MCF 10A (cell line): ENCODE measurements around the gene TTC32. TPM values are rescaled to one million over a fixed set of nuclear protein-coding genes. Genes with fewer than 3 reads are reported as not detected.

ENCODE experiments used
- BruUV-seq: library from RNA; stranded (reverse); fragments of 400-500 nt; replicated peaks from 2 replicates; lab custom pipeline; 2021; lab: Mats Ljungman, UMichigan
- CTCF ChIA-PET: fragments of 300-600 bp; sonication (Branson Sonifier 250); formaldehyde crosslinking; extraction: SDS; loops from one replicate; lab custom pipeline; 2021; ENCODE audit warnings: antibody characterized with exemption, inconsistent platforms; lab: Yijun Ruan, JAX
- POLR2A ChIA-PET: fragments of 300-600, 350-650 bp; sonication (Branson Sonifier 250); formaldehyde crosslinking; extraction: SDS; loops from one replicate; lab custom pipeline; 2020; ENCODE audit warnings: antibody characterized with exemption, inconsistent platforms; lab: Yijun Ruan, JAX
- DNase-seq: peaks from one replicate; pipeline ENCODE4 v3.0.0-alpha.2; 2018; ENCODE audit not compliant: unreplicated experiment
- H3K27ac Mint-ChIP-seq: one replicate; pipeline ENCODE4 v1.8.0; 2022; ENCODE audit warnings: mild to moderate bottlenecking, low read depth, mixed read lengths; ENCODE audit not compliant: unreplicated experiment
- H3K27me3 Mint-ChIP-seq: one replicate; pipeline ENCODE4 v1.8.0; 2022; ENCODE audit warnings: mixed read lengths; ENCODE audit not compliant: insufficient read depth, unreplicated experiment
- H3K36me3 Mint-ChIP-seq: one replicate; pipeline ENCODE4 v1.8.0; 2022; ENCODE audit warnings: mild to moderate bottlenecking, moderate library complexity, mixed read lengths; ENCODE audit not compliant: insufficient read depth, unreplicated experiment
- H3K4me1 Mint-ChIP-seq: one replicate; pipeline ENCODE4 v1.8.0; 2022; ENCODE audit warnings: mixed read lengths; ENCODE audit not compliant: insufficient read depth, unreplicated experiment
- H3K4me3 Mint-ChIP-seq: one replicate; pipeline ENCODE4 v1.8.0; 2022; ENCODE audit warnings: mild to moderate bottlenecking, moderate library complexity, mixed read lengths; ENCODE audit not compliant: unreplicated experiment
- H3K9me3 Mint-ChIP-seq: one replicate; pipeline ENCODE4 v1.8.0; 2022; ENCODE audit warnings: mixed read lengths; ENCODE audit not compliant: unreplicated experiment
- CTCF ChIP-seq: fragments of 200-600 bp; IDR thresholded peaks from one replicate; pipeline ENCODE4 v1.8.0; 2022; ENCODE audit warnings: antibody characterized with exemption, mild to moderate bottlenecking; ENCODE audit not compliant: unreplicated experiment
- intact Hi-C: fragments of 100-400 bp; cut with micrococcal nuclease; formaldehyde crosslinking; loops from 2 replicates; pipeline ENCODE4 v1.14.1; 2022
- total RNA-seq: library from RNA; stranded (reverse); gene quantifications from 2 replicates; pipeline ENCODE4 v1.2.3, GENCODE V29; 2022

Gene TTC32
- total RNA-seq, 1 experiment from 2014 or later: 14.1 TPM

- Mint-ChIP-seq H3K4me1 (peaks cover 17% of the 10 kb centered on the region), H3K27ac (peak overlapping the region; percentile 0), H3K36me3 (no peaks in the 10 kb centered on the region), H3K27me3 (no peaks in the 10 kb centered on the region), H3K4me3 (peak overlapping the region; percentile 2), H3K9me3 (no peaks in the 10 kb centered on the region)
- no TSS peak for BruUV-seq
- intact Hi-C loops: no loop called here
- POLR2A ChIA-PET: no interaction called here
- peak; percentile 85 for DNase-seq
- TF ChIP-seq CTCF: no peak
- CTCF ChIA-PET: interaction anchor here (0.6 kb wide), 2 partner anchors 159 to 753 kb away, joined by 3 to 7 read pairs; no protein-coding TSS in a partner anchor
Observed at GRCh38 chr2:19860022-19860421, 41.8 kb downstream of the TTC32 start.

DNA sequence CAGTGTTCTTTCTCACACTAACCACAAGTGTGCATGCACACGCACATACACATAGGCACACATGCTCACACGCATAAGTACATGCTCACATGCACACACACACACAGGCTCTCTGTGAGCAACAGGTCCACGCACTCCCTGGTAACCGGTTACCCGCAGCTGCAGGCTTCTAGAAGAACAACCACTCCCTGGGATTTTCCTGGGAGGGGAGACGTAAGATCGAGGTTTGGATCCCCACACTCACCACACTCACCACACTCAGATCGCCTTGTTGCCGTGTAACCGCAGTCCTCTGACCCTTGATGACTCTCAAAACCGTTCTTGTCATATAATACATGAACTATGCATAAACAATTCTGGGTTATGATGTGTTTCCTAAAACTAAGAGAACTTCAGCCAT is 42.2 kb downstream of the TTC32 start:
- intact Hi-C loops: no loop called here
- Mint-ChIP-seq H3K27ac (no peak overlapping the region), H3K4me3 (no peak overlapping the region), H3K36me3 (no peaks in the 10 kb centered on the region), H3K4me1 (peaks cover 17% of the 10 kb centered on the region), H3K9me3 (no peaks in the 10 kb centered on the region), H3K27me3 (no peaks in the 10 kb centered on the region)
- ChIA-PET POLR2A (no interaction called here), CTCF (interaction anchor here (2.1 kb wide), 1 partner anchor 490 kb away, joined by 8 read pairs; no protein-coding TSS in a partner anchor)
- no peak for DNase-seq
- no TSS peak for BruUV-seq
- no peak for TF ChIP-seq CTCF

DNA sequence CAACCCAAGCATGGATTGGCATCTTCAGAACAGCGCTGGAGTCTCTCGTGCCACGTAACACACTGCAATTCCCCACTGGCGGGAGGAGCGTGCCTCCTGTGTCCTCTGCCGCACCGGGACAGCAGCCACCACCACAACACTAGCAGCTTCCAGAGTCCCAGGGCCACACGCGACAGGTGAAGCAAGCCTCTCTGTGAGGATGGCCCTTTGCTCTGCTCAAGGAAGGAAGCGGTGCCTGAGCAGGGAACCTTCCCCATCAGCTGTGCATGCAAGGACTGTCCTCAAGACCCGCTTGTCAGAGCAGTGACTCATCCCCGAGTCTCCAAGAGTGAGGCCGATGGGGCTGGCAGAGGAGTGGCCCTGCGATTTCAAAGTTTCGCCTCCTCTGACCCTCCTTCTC is 44.0 kb downstream of the TTC32 start:
- no peaks in the 10 kb centered on the region for H3K27me3 Mint-ChIP-seq
- no peak for TF ChIP-seq CTCF
- H3K9me3 Mint-ChIP-seq: no peaks in the 10 kb centered on the region
- no peaks in the 10 kb centered on the region for H3K36me3 Mint-ChIP-seq
- BruUV-seq: no TSS peak
- H3K4me1 Mint-ChIP-seq: peaks cover 17% of the 10 kb centered on the region
- ChIA-PET CTCF (interaction anchor here (0.6 to 2.1 kb wide), 5 partner anchors 9 to 1114 kb away, joined by 3 to 8 read pairs (median 3); no protein-coding TSS in a partner anchor), POLR2A (no interaction called here)
- H3K4me3 Mint-ChIP-seq: no peak overlapping the region
- DNase-seq: no peak
- H3K27ac Mint-ChIP-seq: no peak overlapping the region
- intact Hi-C loops: no loop called here

DNA sequence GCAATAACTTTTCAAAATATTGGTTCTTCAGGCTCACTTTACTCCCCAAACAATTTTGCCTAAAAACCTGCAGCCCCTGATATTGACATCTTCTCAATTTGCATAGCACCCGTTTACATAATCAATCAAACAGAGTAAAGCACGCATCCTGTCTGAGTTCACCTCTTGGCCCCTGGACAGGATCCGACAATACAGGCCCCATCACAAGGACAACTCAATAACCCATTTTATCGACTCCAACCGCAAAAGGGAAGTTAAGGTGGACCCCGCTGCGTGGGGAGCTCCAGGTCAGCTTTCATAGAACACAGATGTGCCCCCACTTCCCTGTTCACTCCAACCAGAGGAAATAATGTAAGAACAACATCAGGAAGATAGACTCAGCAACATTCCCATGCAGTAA is 44.7 kb downstream of the TTC32 start:
- POLR2A ChIA-PET: interaction anchor here (1.2 kb wide), 1 partner anchor 27 kb away, joined by 4 read pairs; no protein-coding TSS in a partner anchor
- BruUV-seq: no TSS peak
- no peak for DNase-seq
- Mint-ChIP-seq H3K27me3 (no peaks in the 10 kb centered on the region), H3K9me3 (no peaks in the 10 kb centered on the region), H3K4me1 (peaks cover 16% of the 10 kb centered on the region), H3K36me3 (no peaks in the 10 kb centered on the region), H3K4me3 (no peak overlapping the region), H3K27ac (no peak overlapping the region)
- CTCF ChIA-PET: no interaction called here
- no peak for TF ChIP-seq CTCF
- intact Hi-C loops: no loop called here
